Neural cell (in vitro differentiated cells): ENCODE measurements around the gene MS4A15. TPM values are rescaled to one million over a fixed set of nuclear protein-coding genes. Genes with fewer than 3 reads are reported as not detected.

Experiments used
- H2AFZ ChIP-seq: fragments of 200-600, 300-800 bp; sonication (generic), shearing (Covaris generic); 2 replicates; pipeline ENCODE4 v1.6.0; 2014; ENCODE audit warnings: low read depth, mild to moderate bottlenecking, antibody characterized with exemption, low read length, moderate library complexity
- H3F3A ChIP-seq: fragments of 200-600 bp; shearing (Covaris generic); 2 replicates; pipeline ENCODE4 v1.6.1; 2016; ENCODE audit warnings: mild to moderate bottlenecking, moderate library complexity, mixed read lengths, antibody characterized with exemption, low read length; ENCODE audit not compliant: insufficient read depth, poor library complexity, severe bottlenecking
- H3K27ac ChIP-seq: fragments of 200-600, 300-800 bp; sonication (generic), shearing (Covaris generic); 2 replicates; pipeline ENCODE4 v1.5.1; 2014; ENCODE audit warnings: mild to moderate bottlenecking, low read length, moderate library complexity
- H3K27me3 ChIP-seq: fragments of 300-800, 200-600 bp; sonication (generic), shearing (Covaris generic); 2 replicates; pipeline ENCODE4 v1.6.0; 2014; ENCODE audit warnings: mild to moderate bottlenecking, low read depth, low read length, moderate library complexity; ENCODE audit not compliant: insufficient read depth
- H3K36me3 ChIP-seq: fragments of 300-800, 200-600 bp; sonication (generic), shearing (Covaris generic); 2 replicates; pipeline ENCODE4 v1.5.1; 2014; ENCODE audit warnings: mild to moderate bottlenecking, antibody characterized with exemption, low read length, moderate library complexity; ENCODE audit not compliant: insufficient read depth
- H3K4me2 ChIP-seq: fragments of 300-800, 200-600 bp; sonication (generic), shearing (Covaris generic); 2 replicates; pipeline ENCODE4 v1.6.0; 2014; ENCODE audit warnings: mild to moderate bottlenecking, low read length
- H3K4me3 ChIP-seq: fragments of 300-800, 200-600 bp; sonication (generic), shearing (Covaris generic); 2 replicates; pipeline ENCODE4 v1.5.1; 2014; ENCODE audit warnings: mild to moderate bottlenecking, low read length, moderate library complexity
- H3K79me2 ChIP-seq: fragments of 200-600 bp; shearing (Covaris generic); replicated peaks from 2 replicates; pipeline ENCODE4 v1.6.0; 2014; ENCODE audit warnings: mild to moderate bottlenecking, low read length, moderate library complexity; ENCODE audit not compliant: insufficient read depth
- H3K9ac ChIP-seq: fragments of 300-800, 200-600 bp; sonication (generic), shearing (Covaris generic); 2 replicates; pipeline ENCODE4 v1.6.1; 2016; ENCODE audit warnings: mild to moderate bottlenecking, low read length, mixed read lengths
- H3K9me2 ChIP-seq: fragments of 200-600 bp; shearing (Covaris generic); 2 replicates; pipeline ENCODE4 v1.6.1; 2016; ENCODE audit warnings: mild to moderate bottlenecking, low read length, mixed read lengths; ENCODE audit not compliant: insufficient read depth
- H3K9me3 ChIP-seq: fragments of 200-600, 300-800 bp; sonication (generic), shearing (Covaris generic); 2 replicates; pipeline ENCODE4 v1.6.1; 2016; ENCODE audit warnings: mild to moderate bottlenecking, mixed run types, low read length, moderate library complexity, mixed read lengths
- H4K20me1 ChIP-seq: fragments of 200-600 bp; shearing (Covaris generic); 2 replicates; pipeline ENCODE4 v1.6.1; 2016; ENCODE audit warnings: mild to moderate bottlenecking, mixed run types; ENCODE audit not compliant: insufficient read depth
- EP300 ChIP-seq: fragments of 450-650 bp; conservative IDR thresholded peaks from 2 replicates; pipeline ENCODE4 v1.6.1; 2014; ENCODE audit warnings: antibody characterized with exemption, mild to moderate bottlenecking, moderate library complexity; ENCODE audit not compliant: poor library complexity, severe bottlenecking
- EZH2 ChIP-seq: fragments of 200-600, 300-800 bp; shearing (Covaris generic), sonication (generic); IDR thresholded peaks from 2 replicates; pipeline ENCODE4 v1.6.1; 2014; ENCODE audit warnings: antibody characterized with exemption, low read length, borderline replicate concordance, mild to moderate bottlenecking; ENCODE audit not compliant: insufficient read depth, poor library complexity, severe bottlenecking
- MXI1 ChIP-seq: fragments of 450-650 bp; conservative IDR thresholded peaks from 2 replicates; pipeline ENCODE4 v1.6.1; 2014; ENCODE audit warnings: antibody characterized with exemption, mild to moderate bottlenecking; ENCODE audit not compliant: poor library complexity, severe bottlenecking
- POLR2AphosphoS5 ChIP-seq: IDR thresholded peaks from 2 replicates; pipeline ENCODE4 v1.6.1; 2012
- RAD21 ChIP-seq: fragments of 450-650 bp; conservative IDR thresholded peaks from 2 replicates; pipeline ENCODE4 v1.6.1; 2014; ENCODE audit warnings: antibody characterized with exemption, mild to moderate bottlenecking, moderate library complexity
- SMC3 ChIP-seq: fragments of 450-650 bp; conservative IDR thresholded peaks from 2 replicates; pipeline ENCODE4 v1.6.1; 2014; ENCODE audit warnings: antibody characterized with exemption, mild to moderate bottlenecking, moderate library complexity; ENCODE audit not compliant: poor library complexity
- TAF1 ChIP-seq: IDR thresholded peaks from 2 replicates; pipeline ENCODE4 v1.6.1; 2012; ENCODE audit warnings: low read depth
- polyA plus RNA-seq: library from polyadenylated mRNA; depleted of rRNA; stranded (reverse); fragments of >200 nt; gene quantifications from 2 replicates; pipeline ENCODE4 v1.2.3, GENCODE V29; 2014
- TF ChIP-seq, protein P1 (sequence below): IDR thresholded peaks from 2 replicates; pipeline ENCODE4 v1.6.1; 2012; ENCODE audit warnings: borderline replicate concordance
- TF ChIP-seq, protein P2 (sequence below): fragments of 450-650 bp; IDR thresholded peaks from 2 replicates; pipeline ENCODE4 v1.5.1; 2014; ENCODE audit warnings: antibody characterized with exemption, mild to moderate bottlenecking, moderate library complexity; ENCODE audit not compliant: poor library complexity, severe bottlenecking

The MS4A15 gene
- polyA plus RNA-seq, 1 donor from 2014 or later: not detected

- H4K20me1 ChIP-seq: no peaks in the 10 kb centered on the region
- no peak overlapping the region for H3K4me2 ChIP-seq
- no peaks in the 10 kb centered on the region for H3F3A ChIP-seq
- TF ChIP-seq, protein P1, sequence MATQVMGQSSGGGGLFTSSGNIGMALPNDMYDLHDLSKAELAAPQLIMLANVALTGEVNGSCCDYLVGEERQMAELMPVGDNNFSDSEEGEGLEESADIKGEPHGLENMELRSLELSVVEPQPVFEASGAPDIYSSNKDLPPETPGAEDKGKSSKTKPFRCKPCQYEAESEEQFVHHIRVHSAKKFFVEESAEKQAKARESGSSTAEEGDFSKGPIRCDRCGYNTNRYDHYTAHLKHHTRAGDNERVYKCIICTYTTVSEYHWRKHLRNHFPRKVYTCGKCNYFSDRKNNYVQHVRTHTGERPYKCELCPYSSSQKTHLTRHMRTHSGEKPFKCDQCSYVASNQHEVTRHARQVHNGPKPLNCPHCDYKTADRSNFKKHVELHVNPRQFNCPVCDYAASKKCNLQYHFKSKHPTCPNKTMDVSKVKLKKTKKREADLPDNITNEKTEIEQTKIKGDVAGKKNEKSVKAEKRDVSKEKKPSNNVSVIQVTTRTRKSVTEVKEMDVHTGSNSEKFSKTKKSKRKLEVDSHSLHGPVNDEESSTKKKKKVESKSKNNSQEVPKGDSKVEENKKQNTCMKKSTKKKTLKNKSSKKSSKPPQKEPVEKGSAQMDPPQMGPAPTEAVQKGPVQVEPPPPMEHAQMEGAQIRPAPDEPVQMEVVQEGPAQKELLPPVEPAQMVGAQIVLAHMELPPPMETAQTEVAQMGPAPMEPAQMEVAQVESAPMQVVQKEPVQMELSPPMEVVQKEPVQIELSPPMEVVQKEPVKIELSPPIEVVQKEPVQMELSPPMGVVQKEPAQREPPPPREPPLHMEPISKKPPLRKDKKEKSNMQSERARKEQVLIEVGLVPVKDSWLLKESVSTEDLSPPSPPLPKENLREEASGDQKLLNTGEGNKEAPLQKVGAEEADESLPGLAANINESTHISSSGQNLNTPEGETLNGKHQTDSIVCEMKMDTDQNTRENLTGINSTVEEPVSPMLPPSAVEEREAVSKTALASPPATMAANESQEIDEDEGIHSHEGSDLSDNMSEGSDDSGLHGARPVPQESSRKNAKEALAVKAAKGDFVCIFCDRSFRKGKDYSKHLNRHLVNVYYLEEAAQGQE: no peak
- TF ChIP-seq TAF1: no peak
- TF ChIP-seq, protein P2, sequence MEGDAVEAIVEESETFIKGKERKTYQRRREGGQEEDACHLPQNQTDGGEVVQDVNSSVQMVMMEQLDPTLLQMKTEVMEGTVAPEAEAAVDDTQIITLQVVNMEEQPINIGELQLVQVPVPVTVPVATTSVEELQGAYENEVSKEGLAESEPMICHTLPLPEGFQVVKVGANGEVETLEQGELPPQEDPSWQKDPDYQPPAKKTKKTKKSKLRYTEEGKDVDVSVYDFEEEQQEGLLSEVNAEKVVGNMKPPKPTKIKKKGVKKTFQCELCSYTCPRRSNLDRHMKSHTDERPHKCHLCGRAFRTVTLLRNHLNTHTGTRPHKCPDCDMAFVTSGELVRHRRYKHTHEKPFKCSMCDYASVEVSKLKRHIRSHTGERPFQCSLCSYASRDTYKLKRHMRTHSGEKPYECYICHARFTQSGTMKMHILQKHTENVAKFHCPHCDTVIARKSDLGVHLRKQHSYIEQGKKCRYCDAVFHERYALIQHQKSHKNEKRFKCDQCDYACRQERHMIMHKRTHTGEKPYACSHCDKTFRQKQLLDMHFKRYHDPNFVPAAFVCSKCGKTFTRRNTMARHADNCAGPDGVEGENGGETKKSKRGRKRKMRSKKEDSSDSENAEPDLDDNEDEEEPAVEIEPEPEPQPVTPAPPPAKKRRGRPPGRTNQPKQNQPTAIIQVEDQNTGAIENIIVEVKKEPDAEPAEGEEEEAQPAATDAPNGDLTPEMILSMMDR: no peak
- TF ChIP-seq POLR2AphosphoS5: no peak
- no peak for TF ChIP-seq EZH2
- TF ChIP-seq RAD21: no peak
- TF ChIP-seq EP300: no peak
- no peak for TF ChIP-seq MXI1
- no peak for TF ChIP-seq SMC3
- no peaks in the 10 kb centered on the region for H3K27me3 ChIP-seq
- H3K9ac ChIP-seq: no peak overlapping the region
- H3K9me2 ChIP-seq: no peaks in the 10 kb centered on the region
- H3K9me3 ChIP-seq: no peaks in the 10 kb centered on the region
- no peaks in the 10 kb centered on the region for H3K36me3 ChIP-seq
- H2AFZ ChIP-seq: no peak overlapping the region
- H3K79me2 ChIP-seq: no peaks in the 10 kb centered on the region
- no peak overlapping the region for H3K4me3 ChIP-seq
- H3K27ac ChIP-seq: no peak overlapping the region
These were observed 12.6 kb upstream of the MS4A15 start for GRCh38 chr11:60744114-60744513.

DNA sequence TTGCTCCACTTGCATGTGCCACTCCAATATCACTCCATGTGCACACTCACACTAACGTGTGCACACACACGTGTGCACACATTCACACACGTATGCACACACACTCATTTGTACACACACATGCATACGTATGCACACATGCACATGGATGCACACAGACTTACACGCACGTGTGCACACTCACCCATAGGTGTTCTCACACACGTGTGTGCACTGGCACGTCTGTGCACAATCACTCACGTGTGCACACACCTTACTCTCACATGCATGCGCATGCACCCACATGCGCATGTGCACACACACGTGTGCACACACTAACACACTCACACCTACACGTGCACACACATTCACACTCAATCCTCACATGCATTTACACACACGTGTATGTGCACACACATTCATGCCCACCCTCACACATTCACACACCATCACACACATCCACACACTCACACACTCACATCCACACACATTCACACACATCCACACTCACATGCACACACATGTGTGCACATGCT lies 9.3 kb upstream of the MS4A15 start:
- H3K9me2 ChIP-seq: no peaks in the 10 kb centered on the region
- no peaks in the 10 kb centered on the region for H3K36me3 ChIP-seq
- no peak overlapping the region for H3K27ac ChIP-seq
- H3K27me3 ChIP-seq: no peaks in the 10 kb centered on the region
- H3K9me3 ChIP-seq: no peaks in the 10 kb centered on the region
- no peaks in the 10 kb centered on the region for H3K79me2 ChIP-seq
- no peak overlapping the region for H2AFZ ChIP-seq
- no peak overlapping the region for H3K4me3 ChIP-seq
- H3F3A ChIP-seq: no peaks in the 10 kb centered on the region
- no peak overlapping the region for H3K9ac ChIP-seq
- TF ChIP-seq EP300: no peak
- TF ChIP-seq, protein P1: no peak
- no peak for TF ChIP-seq TAF1
- no peaks in the 10 kb centered on the region for H4K20me1 ChIP-seq
- no peak overlapping the region for H3K4me2 ChIP-seq
